KOPT-K1 (cell line): ENCODE results near the gene CCDC17.
"Not testable (repeated sequence)": the region's sequence is repeated elsewhere in the genome, so short reads cannot be mapped to it uniquely, and the experiment has no call there.

Experiments
- H3K27ac ChIP-seq: fragments of 200-600 bp; sonication (generic); 2 replicates; pipeline ENCODE4 v1.5.1; 2016; ENCODE audit warnings: antibody characterized with exemption, mild to moderate bottlenecking, low read depth, low read length; ENCODE audit not compliant: poor library complexity, severe bottlenecking
- H3K36me3 ChIP-seq: fragments of 200-600 bp; sonication (generic); 2 replicates; pipeline ENCODE4 v1.5.1; 2017; ENCODE audit warnings: antibody characterized with exemption, mild to moderate bottlenecking, low read length, moderate library complexity; ENCODE audit not compliant: insufficient read depth
- H3K9me3 ChIP-seq: fragments of 200-600 bp; sonication (generic); 2 replicates; pipeline ENCODE4 v1.5.1; 2017; ENCODE audit warnings: antibody characterized with exemption, low read length, mild to moderate bottlenecking; ENCODE audit not compliant: insufficient read depth, poor library complexity, severe bottlenecking

The CCDC17 gene

GRCh38 chr1:45608175-45609156 is 15.4 kb downstream of the CCDC17 start:
- Histone ChIP-seq H3K9me3 (no peaks in the 10 kb centered on the region), H3K27ac (no peak overlapping the region), H3K36me3 (peaks cover 100% of the 10 kb centered on the region)

- Histone ChIP-seq H3K27ac (no peak overlapping the region), H3K9me3 (no peaks in the 10 kb centered on the region), H3K36me3 (peaks cover 100% of the 10 kb centered on the region)
Observed at GRCh38 chr1:45607404-45608074, 16.3 kb downstream of the CCDC17 start.

GRCh38 chr1:45604239-45604638 is 19.6 kb downstream of the CCDC17 start:
- H3K27ac ChIP-seq = no peak overlapping the region
- peaks cover 100% of the 10 kb centered on the region for H3K36me3 ChIP-seq
- no peaks in the 10 kb centered on the region for H3K9me3 ChIP-seq

GRCh38 chr1:45596765-45597164 is 27.1 kb downstream of the CCDC17 start:
- H3K36me3 ChIP-seq = peaks cover 100% of the 10 kb centered on the region
- not testable (repeated sequence) for H3K27ac ChIP-seq

GRCh38 chr1:45594412-45594811 is 29.4 kb downstream of the CCDC17 start:
- no peaks in the 10 kb centered on the region for H3K9me3 ChIP-seq
- no peak overlapping the region for H3K27ac ChIP-seq
- H3K36me3 ChIP-seq = peaks cover 100% of the 10 kb centered on the region

More at GRCh38 chr1:45596765-45597164, 27.1 kb downstream of the CCDC17 start:
- H3K9me3 ChIP-seq = not testable (repeated sequence)

- Histone ChIP-seq H3K9me3 (no peaks in the 10 kb centered on the region), H3K27ac (no peak overlapping the region), H3K36me3 (peaks cover 90% of the 10 kb centered on the region)
Observed at GRCh38 chr1:45589861-45590260, 34.0 kb downstream of the CCDC17 start.

GRCh38 chr1:45586769-45587168 is 37.1 kb downstream of the CCDC17 start:
- peaks cover 59% of the 10 kb centered on the region for H3K36me3 ChIP-seq
- H3K9me3 ChIP-seq = no peaks in the 10 kb centered on the region
- peak overlapping the region; percentile 97 for H3K27ac ChIP-seq

GRCh38 chr1:45585496-45586075 is 38.3 kb downstream of the CCDC17 start:
- H3K36me3 ChIP-seq = peaks cover 48% of the 10 kb centered on the region
- no peaks in the 10 kb centered on the region for H3K9me3 ChIP-seq
- H3K27ac ChIP-seq = peak overlapping the region; percentile 97

- no peaks in the 10 kb centered on the region for H3K9me3 ChIP-seq
- H3K36me3 ChIP-seq = peaks cover 42% of the 10 kb centered on the region
- H3K27ac ChIP-seq = peak overlapping the region; percentile 97
Observed at GRCh38 chr1:45585110-45585426, 38.8 kb downstream of the CCDC17 start.

- no peaks in the 10 kb centered on the region for H3K9me3 ChIP-seq
- peaks cover 37% of the 10 kb centered on the region for H3K36me3 ChIP-seq
- peak overlapping the region; percentile 97 for H3K27ac ChIP-seq
Observed at GRCh38 chr1:45584351-45585109, 39.3 kb downstream of the CCDC17 start.

GRCh38 chr1:45583666-45584350 is 40.0 kb downstream of the CCDC17 start, which contains the start of gene NASP:
TSS of gene NASP (plus strand) at chr1:45584041. CDS start at chr1:45584147, 106 bp downstream.
- Histone ChIP-seq H3K9me3 (no peaks in the 10 kb centered on the region), H3K36me3 (peaks cover 30% of the 10 kb centered on the region), H3K27ac (peak within 1 kb of the TSS; percentile 97)

GRCh38 chr1:45583264-45583665 is 40.6 kb downstream of the CCDC17 start:
- no peaks in the 10 kb centered on the region for H3K9me3 ChIP-seq
- peaks cover 24% of the 10 kb centered on the region for H3K36me3 ChIP-seq
- peak overlapping the region; percentile 97 for H3K27ac ChIP-seq

GRCh38 chr1:45574105-45574626 is 49.7 kb downstream of the CCDC17 start:
- Histone ChIP-seq H3K9me3 (no peaks in the 10 kb centered on the region), H3K27ac (no peak overlapping the region), H3K36me3 (peaks cover 23% of the 10 kb centered on the region)

GRCh38 chr1:45573231-45573804 is 50.5 kb downstream of the CCDC17 start:
- Histone ChIP-seq H3K27ac (no peak overlapping the region), H3K9me3 (no peaks in the 10 kb centered on the region), H3K36me3 (peaks cover 32% of the 10 kb centered on the region)
